DOHH2 (cell line): Measurements from ENCODE around the gene RUNX2.

Experiments used
- H3F3A ChIP-seq: fragments of 200-600 bp; sonication (generic), shearing (Covaris generic); 2 replicates; pipeline ENCODE4 v1.6.0; 2016; ENCODE audit warnings: antibody characterized with exemption, mild to moderate bottlenecking; ENCODE audit not compliant: control insufficient read depth, insufficient read depth
- H3K27ac ChIP-seq: fragments of 200-600 bp; sonication (generic); 2 replicates; pipeline ENCODE4 v1.5.1; 2014; ENCODE audit warnings: low read depth, mild to moderate bottlenecking, low read length, moderate library complexity
- H3K27me3 ChIP-seq: fragments of 200-600 bp; sonication (generic); 2 replicates; pipeline ENCODE4 v1.6.1; 2014; ENCODE audit warnings: mild to moderate bottlenecking, low read length, mixed read lengths; ENCODE audit not compliant: control insufficient read depth
- H3K36me3 ChIP-seq: fragments of 200-600 bp; sonication (generic); 2 replicates; pipeline ENCODE4 v1.6.1; 2014; ENCODE audit warnings: mild to moderate bottlenecking, low read length, moderate library complexity, mixed read lengths; ENCODE audit not compliant: control insufficient read depth
- H3K4me1 ChIP-seq: fragments of 200-600 bp; sonication (generic); 2 replicates; pipeline ENCODE4 v1.6.1; 2014; ENCODE audit warnings: mild to moderate bottlenecking, low read length, mixed read lengths; ENCODE audit not compliant: control insufficient read depth
- H3K4me2 ChIP-seq: fragments of 200-600 bp; sonication (generic); 2 replicates; pipeline ENCODE4 v1.6.0; 2014; ENCODE audit warnings: mild to moderate bottlenecking, low read length, moderate library complexity
- H3K4me3 ChIP-seq: fragments of 200-600 bp; sonication (generic); 2 replicates; pipeline ENCODE4 v1.5.1; 2014; ENCODE audit warnings: mild to moderate bottlenecking, low read length, mixed read lengths
- H3K79me2 ChIP-seq: fragments of 200-600 bp; sonication (generic); 2 replicates; pipeline ENCODE4 v1.6.1; 2014; ENCODE audit warnings: mild to moderate bottlenecking, low read length, mixed read lengths; ENCODE audit not compliant: control insufficient read depth
- H3K9me2 ChIP-seq: fragments of 200-600 bp; sonication (generic); replicated peaks from 2 replicates; pipeline ENCODE4 v1.6.1; 2014; ENCODE audit warnings: mild to moderate bottlenecking, low read length, mixed read lengths; ENCODE audit not compliant: control insufficient read depth
- H3K9me3 ChIP-seq: fragments of 200-600 bp; sonication (generic); 2 replicates; pipeline ENCODE4 v1.6.1; 2014; ENCODE audit warnings: antibody characterized with exemption, low read length, mixed read lengths; ENCODE audit not compliant: control insufficient read depth, insufficient read depth
- H4K20me1 ChIP-seq: fragments of 200-600 bp; sonication (generic); 2 replicates; pipeline ENCODE4 v1.6.0; 2014; ENCODE audit warnings: low read depth, mild to moderate bottlenecking, antibody characterized with exemption, low read length, moderate library complexity; ENCODE audit not compliant: control insufficient read depth, insufficient read depth
- EZH2phosphoT487 ChIP-seq: fragments of 200-600 bp; sonication (generic); IDR thresholded peaks from 2 replicates; pipeline ENCODE4 v1.6.1; 2017; ENCODE audit warnings: borderline replicate concordance, mild to moderate bottlenecking, antibody characterized with exemption, low read length, moderate library complexity, mixed read lengths
- TF ChIP-seq, protein P1 (sequence below): fragments of 200-600 bp; sonication (generic); IDR thresholded peaks from one replicate; pipeline ENCODE4 v1.5.1; 2014; ENCODE audit warnings: antibody characterized with exemption, mild to moderate bottlenecking, low read depth, low read length; ENCODE audit not compliant: poor library complexity, severe bottlenecking

RUNX2 gene

DNA sequence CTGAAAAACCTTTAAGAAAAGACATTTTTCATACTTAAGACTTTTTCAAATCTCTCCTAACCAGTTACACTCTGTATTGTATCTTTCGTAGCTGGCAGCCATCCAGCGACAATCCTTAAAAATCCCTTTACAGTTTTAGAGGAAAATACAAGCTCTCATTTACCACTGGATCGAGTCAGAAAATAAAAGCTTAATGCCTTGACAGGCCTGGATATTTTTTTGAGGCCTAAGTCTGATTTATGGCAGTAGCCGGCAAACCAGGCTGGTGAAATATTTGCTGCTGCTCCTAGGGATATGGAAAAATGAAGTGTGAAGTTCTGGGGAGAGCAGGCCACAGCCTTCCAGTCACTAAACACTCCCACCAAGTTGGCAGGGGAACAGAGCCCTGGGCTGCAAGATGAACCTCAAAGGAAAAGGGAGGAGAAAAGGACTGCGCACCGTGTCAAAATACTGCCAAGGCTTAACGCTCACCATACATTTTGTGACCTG is 262.6 kb downstream of the RUNX2 start:
- Histone ChIP-seq H3K27me3 (no peaks in the 10 kb centered on the region), H3K4me1 (no peaks in the 10 kb centered on the region), H3K4me3 (no peak overlapping the region), H3K9me2 (no peaks in the 10 kb centered on the region), H3K4me2 (no peak overlapping the region), H3F3A (no peaks in the 10 kb centered on the region), H3K36me3 (no peaks in the 10 kb centered on the region), H3K79me2 (no peaks in the 10 kb centered on the region), H3K9me3 (no peaks in the 10 kb centered on the region), H3K27ac (no peak overlapping the region), H4K20me1 (no peaks in the 10 kb centered on the region)
- no peak for TF ChIP-seq EZH2phosphoT487
- TF ChIP-seq, protein P1, sequence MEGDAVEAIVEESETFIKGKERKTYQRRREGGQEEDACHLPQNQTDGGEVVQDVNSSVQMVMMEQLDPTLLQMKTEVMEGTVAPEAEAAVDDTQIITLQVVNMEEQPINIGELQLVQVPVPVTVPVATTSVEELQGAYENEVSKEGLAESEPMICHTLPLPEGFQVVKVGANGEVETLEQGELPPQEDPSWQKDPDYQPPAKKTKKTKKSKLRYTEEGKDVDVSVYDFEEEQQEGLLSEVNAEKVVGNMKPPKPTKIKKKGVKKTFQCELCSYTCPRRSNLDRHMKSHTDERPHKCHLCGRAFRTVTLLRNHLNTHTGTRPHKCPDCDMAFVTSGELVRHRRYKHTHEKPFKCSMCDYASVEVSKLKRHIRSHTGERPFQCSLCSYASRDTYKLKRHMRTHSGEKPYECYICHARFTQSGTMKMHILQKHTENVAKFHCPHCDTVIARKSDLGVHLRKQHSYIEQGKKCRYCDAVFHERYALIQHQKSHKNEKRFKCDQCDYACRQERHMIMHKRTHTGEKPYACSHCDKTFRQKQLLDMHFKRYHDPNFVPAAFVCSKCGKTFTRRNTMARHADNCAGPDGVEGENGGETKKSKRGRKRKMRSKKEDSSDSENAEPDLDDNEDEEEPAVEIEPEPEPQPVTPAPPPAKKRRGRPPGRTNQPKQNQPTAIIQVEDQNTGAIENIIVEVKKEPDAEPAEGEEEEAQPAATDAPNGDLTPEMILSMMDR = no peak

DNA sequence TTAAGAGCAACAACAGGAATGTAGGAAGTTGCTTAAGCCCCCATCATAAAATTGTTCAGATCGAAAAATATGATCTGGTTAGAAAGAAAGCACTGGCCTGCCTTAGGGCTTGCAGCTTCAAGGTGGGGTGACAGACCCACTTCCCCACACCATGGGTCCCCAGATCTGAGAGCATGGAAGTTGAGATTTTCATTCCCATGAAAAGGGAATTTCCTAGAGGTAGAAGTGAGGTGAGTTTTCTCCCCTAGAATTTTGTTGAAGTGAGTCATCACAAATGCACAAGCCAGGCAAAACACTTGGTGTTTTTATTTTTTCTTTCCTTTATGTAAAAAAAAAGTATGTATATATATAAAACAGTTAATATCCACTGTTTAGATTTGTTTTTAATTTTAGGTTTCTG is 263.2 kb downstream of the RUNX2 start:
- TF ChIP-seq, protein P1 = no peak
- no peak for TF ChIP-seq EZH2phosphoT487
- H3K27me3 ChIP-seq = no peaks in the 10 kb centered on the region
- H3K36me3 ChIP-seq = no peaks in the 10 kb centered on the region
- H4K20me1 ChIP-seq = no peaks in the 10 kb centered on the region
- no peak overlapping the region for H3K4me3 ChIP-seq
- H3F3A ChIP-seq = no peaks in the 10 kb centered on the region
- H3K79me2 ChIP-seq = no peaks in the 10 kb centered on the region
- no peak overlapping the region for H3K27ac ChIP-seq
- H3K9me2 ChIP-seq = no peaks in the 10 kb centered on the region
- H3K4me2 ChIP-seq = no peak overlapping the region
- no peaks in the 10 kb centered on the region for H3K4me1 ChIP-seq
- no peaks in the 10 kb centered on the region for H3K9me3 ChIP-seq

DNA sequence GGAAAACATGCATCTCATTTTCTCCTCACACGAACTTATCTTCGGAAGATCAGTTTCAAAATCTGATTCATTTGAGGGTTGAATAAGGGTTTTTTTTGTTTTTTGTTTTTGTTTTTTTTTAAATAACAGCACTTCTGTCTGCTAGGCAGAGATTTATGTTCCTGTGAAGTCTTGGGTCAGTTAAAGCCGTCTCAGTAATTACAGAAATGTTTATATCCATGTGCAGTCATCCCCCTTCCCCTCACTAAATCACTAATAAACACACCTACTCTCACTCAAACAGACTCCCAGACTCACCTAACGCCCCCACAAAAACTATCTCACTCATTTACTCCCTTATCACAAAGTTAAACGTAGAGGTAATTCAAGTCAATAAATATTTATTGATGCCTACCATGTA is 263.8 kb downstream of the RUNX2 start:
- Histone ChIP-seq H3K9me2 (no peaks in the 10 kb centered on the region), H3F3A (no peaks in the 10 kb centered on the region), H3K4me1 (no peaks in the 10 kb centered on the region), H3K27ac (no peak overlapping the region), H3K36me3 (no peaks in the 10 kb centered on the region), H3K4me3 (no peak overlapping the region), H3K79me2 (no peaks in the 10 kb centered on the region), H4K20me1 (no peaks in the 10 kb centered on the region), H3K9me3 (no peaks in the 10 kb centered on the region), H3K27me3 (no peaks in the 10 kb centered on the region), H3K4me2 (no peak overlapping the region)
- no peak for TF ChIP-seq EZH2phosphoT487
- TF ChIP-seq, protein P1 = no peak

DNA sequence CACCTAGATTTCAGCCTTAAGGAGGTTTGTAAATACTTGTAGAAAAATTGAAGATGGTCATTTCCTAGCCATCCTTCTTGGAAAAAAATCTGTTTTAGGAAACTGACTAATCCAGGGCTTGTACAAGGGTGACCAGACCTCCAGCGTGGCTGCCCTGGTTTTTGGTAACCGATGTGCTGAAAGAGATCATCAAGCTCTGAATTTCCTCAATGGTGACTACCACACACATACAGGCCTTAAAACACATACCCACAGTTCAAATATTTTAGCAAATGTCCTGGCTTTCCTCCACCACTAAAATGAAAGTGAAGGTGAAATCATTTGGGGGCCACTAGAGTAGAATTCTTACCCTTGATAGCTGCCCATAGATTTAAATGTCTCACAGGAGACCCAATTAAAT is 264.9 kb downstream of the RUNX2 start:
- Histone ChIP-seq H3K9me2 (no peaks in the 10 kb centered on the region), H3K27ac (no peak overlapping the region), H3K36me3 (no peaks in the 10 kb centered on the region), H4K20me1 (no peaks in the 10 kb centered on the region), H3K4me2 (no peak overlapping the region), H3K4me1 (no peaks in the 10 kb centered on the region), H3K27me3 (no peaks in the 10 kb centered on the region), H3K9me3 (0 out of 2 replicates have a peak, but pooled peaks cover 3% of the 10 kb centered on the region), H3K79me2 (no peaks in the 10 kb centered on the region), H3F3A (no peaks in the 10 kb centered on the region), H3K4me3 (no peak overlapping the region)
- no peak for TF ChIP-seq EZH2phosphoT487
- TF ChIP-seq, protein P1 = no peak
